T-helper 1 cell (primary cell): ENCODE results near the gene HSPB8.

ENCODE experiments used
- DNase-seq, 5 donors: peaks; one replicate each; pipeline ENCODE4 v3.0.0-alpha.2; 2012 to 2020

Gene HSPB8

GRCh38 chr12:119171291-119171690 is 7.4 kb upstream of the HSPB8 start:
- no peak for DNase-seq

- DNase-seq = no peak
Observed at GRCh38 chr12:119171691-119172425, 6.9 kb upstream of the HSPB8 start.

GRCh38 chr12:119175081-119175480 is 3.6 kb upstream of the HSPB8 start:
- DNase-seq = no peak

GRCh38 chr12:119176267-119177055 is 2.3 kb upstream of the HSPB8 start:
- DNase-seq = no peak

- no peak for DNase-seq
Observed at GRCh38 chr12:119177056-119177325, 1.7 kb upstream of the HSPB8 start.

- no peak for DNase-seq
Observed at GRCh38 chr12:119177724-119178380, 879 bp upstream of the HSPB8 start.

GRCh38 chr12:119179335-119180021 is 747 bp downstream of the HSPB8 start:
- DNase-seq = no peak

GRCh38 chr12:119180380-119181040 is 1.8 kb downstream of the HSPB8 start:
- no peak for DNase-seq

- no peak for DNase-seq
Observed at GRCh38 chr12:119181202-119181601, 2.5 kb downstream of the HSPB8 start.

GRCh38 chr12:119181944-119182343 is 3.2 kb downstream of the HSPB8 start:
- no peak for DNase-seq

GRCh38 chr12:119182701-119183493 is 4.2 kb downstream of the HSPB8 start:
- DNase-seq = no peak

GRCh38 chr12:119183942-119184695 is 5.4 kb downstream of the HSPB8 start:
- no peak for DNase-seq

GRCh38 chr12:119195256-119195655 is 16.5 kb downstream of the HSPB8 start:
- DNase-seq = no peak

GRCh38 chr12:119198440-119198839 is 19.7 kb downstream of the HSPB8 start:
- DNase-seq = no peak

GRCh38 chr12:119200601-119201000 is 21.9 kb downstream of the HSPB8 start:
- DNase-seq = no peak

- no peak for DNase-seq
Observed at GRCh38 chr12:119201789-119202543, 23.2 kb downstream of the HSPB8 start.

GRCh38 chr12:119202544-119202943 is 23.8 kb downstream of the HSPB8 start:
- DNase-seq = no peak

GRCh38 chr12:119204131-119204530 is 25.4 kb downstream of the HSPB8 start:
- DNase-seq = no peak

- no peak for DNase-seq
Observed at GRCh38 chr12:119204671-119205285, 26.0 kb downstream of the HSPB8 start.
